CD4-positive, alpha-beta T cell (primary cell): Measurements from ENCODE around the gene PRPF8. TPM values are rescaled to one million over a fixed set of nuclear protein-coding genes. Genes with fewer than 3 reads are reported as not detected.
A peak's percentile ranks its signal among the peaks of the same experiment; 100 is the strongest.

Experiments used
- ATAC-seq: fragments of 200-7000 bp; cut with Tn5 transposase; one replicate; pipeline ENCODE4 v1.10.0; 2022; ENCODE audit warnings: mild to moderate bottlenecking; ENCODE audit not compliant: poor library complexity
- CTCF ChIA-PET: fragments of 350-600 bp; sonication (Branson Sonifier 250); formaldehyde crosslinking; loops from one replicate; lab custom pipeline; 2021; ENCODE audit warnings: antibody characterized with exemption, inconsistent platforms; lab: Charles Lee
- POLR2A ChIA-PET: fragments of 350-600 bp; sonication (Branson Sonifier 250); formaldehyde crosslinking; loops from one replicate; lab custom pipeline; 2021; ENCODE audit warnings: antibody characterized with exemption, inconsistent platforms; lab: Charles Lee
- DNase-seq, 14 experiments: peaks; one replicate each; pipeline ENCODE4 v3.0.0-alpha.2; 2013 to 2020; ENCODE audit warnings: mixed read lengths in 2 of 14
- H3K27ac ChIP-seq, 2 donors: one replicate each; pipeline versions ENCODE4 v1.5.1 to v1.7.0; 2013; ENCODE audit warnings: low read length in 2 of 2, low read depth in 1 of 2, mild to moderate bottlenecking in 1 of 2
- H3K27me3 ChIP-seq, 2 experiments: 1 replicate in 1 of 2; 2 replicates in 1 of 2; pipeline versions ENCODE4 v1.6.1 to v1.7.0; 2013; ENCODE audit warnings: low read length in 2 of 2, control low read depth in 1 of 2, mild to moderate bottlenecking in 1 of 2, moderate library complexity in 1 of 2; ENCODE audit not compliant: insufficient read depth in 2 of 2, control insufficient read depth in 1 of 2
- H3K36me3 ChIP-seq: one replicate; pipeline ENCODE4 v1.6.1; 2013; ENCODE audit warnings: low read length, control low read depth; ENCODE audit not compliant: insufficient read depth
- H3K4me1 ChIP-seq: one replicate; pipeline ENCODE4 v1.6.1; 2013; ENCODE audit warnings: low read length, control low read depth; ENCODE audit not compliant: insufficient read depth
- H3K4me3 ChIP-seq: one replicate; pipeline ENCODE4 v1.5.1; 2013; ENCODE audit warnings: mild to moderate bottlenecking, low read length, moderate library complexity
- H3K9me3 ChIP-seq, 2 experiments: 1 replicate in 1 of 2; 2 replicates in 1 of 2; pipeline versions ENCODE4 v1.6.1 to v1.7.0; 2013; ENCODE audit warnings: low read length in 2 of 2, mild to moderate bottlenecking in 2 of 2, control low read depth in 1 of 2, moderate library complexity in 1 of 2; ENCODE audit not compliant: control insufficient read depth in 1 of 2, insufficient read depth in 1 of 2
- H3K27ac Mint-ChIP-seq: one replicate; pipeline ENCODE4 v1.8.0; 2020; ENCODE audit warnings: mixed read lengths
- H3K27me3 Mint-ChIP-seq: one replicate; pipeline ENCODE4 v1.8.0; 2021; ENCODE audit warnings: mixed read lengths
- H3K36me3 Mint-ChIP-seq: one replicate; pipeline ENCODE4 v1.8.0; 2021; ENCODE audit warnings: low read depth, mixed read lengths
- H3K4me1 Mint-ChIP-seq: one replicate; pipeline ENCODE4 v1.8.0; 2021; ENCODE audit warnings: low read depth, mixed read lengths
- H3K4me3 Mint-ChIP-seq: one replicate; pipeline ENCODE4 v1.8.0; 2020; ENCODE audit warnings: mild to moderate bottlenecking, mixed read lengths
- H3K9me3 Mint-ChIP-seq: one replicate; pipeline ENCODE4 v1.8.0; 2020; ENCODE audit warnings: mixed read lengths
- CTCF ChIP-seq: fragments of 200-600 bp; IDR thresholded peaks from one replicate; pipeline ENCODE4 v1.8.0; 2022; ENCODE audit warnings: antibody characterized with exemption, mild to moderate bottlenecking
- intact Hi-C, 2 experiments: fragments of 100-400 bp; cut with DNase I in 1 of 2; cut with micrococcal nuclease in 1 of 2; formaldehyde crosslinking; loops; one replicate each; pipeline versions ENCODE4 v1.15.1 to v1.9.0; 2023 to 2025; cut with DNase I, micrococcal nuclease
- total RNA-seq, 174 experiments: library from RNA in 2 of 174; stranded (reverse) in 2 of 174; gene quantifications; one replicate each; pipeline ENCODE4 v1.2.3 and lab custom pipeline; 2021 to 2026

The PRPF8 gene
- total RNA-seq, 2 experiments from 2014 or later: 550 to 572 TPM

DNA sequence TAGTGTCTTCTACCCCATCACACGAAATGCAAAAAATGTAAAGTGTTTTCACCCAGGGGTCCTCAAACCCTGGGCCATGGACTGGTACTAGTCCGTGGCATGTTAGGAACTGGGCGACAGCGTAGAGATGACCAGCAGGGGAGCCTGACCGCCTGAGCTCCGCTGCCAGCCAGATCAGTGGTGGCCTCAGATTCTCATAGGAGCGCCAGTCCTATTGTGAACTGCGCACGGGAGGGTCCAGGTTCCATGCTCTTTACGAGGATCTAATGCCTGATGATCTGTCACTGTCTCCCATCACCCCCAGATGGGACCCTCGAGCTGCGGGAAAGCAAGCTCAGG is 43.6 kb downstream of the PRPF8 start:
- Histone ChIP-seq H3K36me3 (no peaks in the 10 kb centered on the region), H3K9me3 (peaks cover 0 to 5% of the 10 kb centered on the region in 2 experiments), H3K4me3 (no peak overlapping the region), H3K4me1 (peaks cover 23% of the 10 kb centered on the region), H3K27me3 (no peaks in the 10 kb centered on the region), H3K27ac (no peak overlapping the region)
- DNase-seq (no peak), ATAC-seq (no peak)
- POLR2A ChIA-PET: interaction anchor here (0.5 to 1.9 kb wide), 4 partner anchors 9 to 625 kb away, joined by 3 to 9 read pairs (median 3); partner anchors contain the start of gene RILP
- peaks cover 16% of the 10 kb centered on the region for H3K4me1 Mint-ChIP-seq
- H3K36me3 Mint-ChIP-seq: peaks cover 4% of the 10 kb centered on the region
- no peak overlapping the region for H3K27ac Mint-ChIP-seq
- no peak for TF ChIP-seq CTCF
- H3K4me3 Mint-ChIP-seq: no peak overlapping the region
- H3K27me3 Mint-ChIP-seq: no peaks in the 10 kb centered on the region
- no peaks in the 10 kb centered on the region for H3K9me3 Mint-ChIP-seq
- CTCF ChIA-PET: interaction anchor here (1.0 to 2.4 kb wide), 3 partner anchors 10 to 11 kb away, joined by 3 to 8 read pairs (median 4); no protein-coding TSS in a partner anchor
- intact Hi-C loops: no loop called here

DNA sequence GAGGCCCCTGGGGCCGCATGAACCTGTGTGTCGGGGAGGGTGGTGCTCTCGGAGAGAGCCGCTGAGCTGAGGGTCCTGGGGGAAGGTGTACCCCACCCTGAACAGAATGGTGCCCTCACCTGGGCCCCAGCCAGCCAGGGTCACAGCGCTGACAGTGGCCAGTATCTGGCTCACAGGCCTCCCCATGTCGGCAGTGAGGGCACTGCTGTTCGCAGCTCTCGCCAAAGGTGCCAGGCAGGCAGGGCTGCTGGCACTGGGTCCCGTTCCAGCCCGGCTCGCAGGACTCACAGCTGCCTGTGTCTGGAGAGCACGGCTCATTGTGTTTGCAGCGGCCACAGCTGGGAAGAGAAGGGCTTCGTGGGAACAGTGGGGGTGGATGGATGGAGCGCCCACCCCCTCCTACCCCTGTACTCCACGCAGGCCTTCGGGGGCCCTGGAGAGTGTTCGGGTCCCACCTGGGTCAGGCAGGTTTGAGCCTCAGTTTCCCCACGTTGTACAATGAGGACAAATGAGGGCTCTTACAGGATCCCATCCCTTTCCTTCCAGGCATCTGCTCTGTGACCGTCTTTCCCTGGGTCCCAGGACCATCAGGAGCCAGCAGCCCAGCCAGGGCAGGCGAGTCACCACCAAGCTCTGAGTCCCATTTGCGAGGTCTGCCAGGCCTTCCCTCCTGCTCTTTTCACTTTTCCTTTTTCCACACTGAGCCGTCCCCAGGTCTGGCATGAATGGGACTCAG is 44.2 kb downstream of the PRPF8 start:
- ATAC-seq (no peak), DNase-seq (peak in 1 of 14 experiments; percentile 47)
- Mint-ChIP-seq H3K4me3 (no peak overlapping the region), H3K27ac (no peak overlapping the region), H3K9me3 (no peaks in the 10 kb centered on the region), H3K27me3 (no peaks in the 10 kb centered on the region), H3K4me1 (peaks cover 11% of the 10 kb centered on the region), H3K36me3 (peaks cover 4% of the 10 kb centered on the region)
- Histone ChIP-seq H3K4me3 (no peak overlapping the region), H3K27me3 (no peaks in the 10 kb centered on the region), H3K36me3 (no peaks in the 10 kb centered on the region), H3K27ac (no peak overlapping the region), H3K9me3 (peaks cover 0 to 5% of the 10 kb centered on the region in 2 experiments), H3K4me1 (peaks cover 18% of the 10 kb centered on the region)
- no peak for TF ChIP-seq CTCF
- ChIA-PET POLR2A (interaction anchor here (1.0 to 1.9 kb wide), 3 partner anchors 9 to 626 kb away, joined by 3 to 9 read pairs (median 3); partner anchors contain the start of gene RILP), CTCF (interaction anchor here (1.1 to 2.4 kb wide), 2 partner anchors 9 to 11 kb away, joined by 6 to 8 read pairs; partner anchors contain the start of gene RILP)
- intact Hi-C loops: no loop called here

DNA sequence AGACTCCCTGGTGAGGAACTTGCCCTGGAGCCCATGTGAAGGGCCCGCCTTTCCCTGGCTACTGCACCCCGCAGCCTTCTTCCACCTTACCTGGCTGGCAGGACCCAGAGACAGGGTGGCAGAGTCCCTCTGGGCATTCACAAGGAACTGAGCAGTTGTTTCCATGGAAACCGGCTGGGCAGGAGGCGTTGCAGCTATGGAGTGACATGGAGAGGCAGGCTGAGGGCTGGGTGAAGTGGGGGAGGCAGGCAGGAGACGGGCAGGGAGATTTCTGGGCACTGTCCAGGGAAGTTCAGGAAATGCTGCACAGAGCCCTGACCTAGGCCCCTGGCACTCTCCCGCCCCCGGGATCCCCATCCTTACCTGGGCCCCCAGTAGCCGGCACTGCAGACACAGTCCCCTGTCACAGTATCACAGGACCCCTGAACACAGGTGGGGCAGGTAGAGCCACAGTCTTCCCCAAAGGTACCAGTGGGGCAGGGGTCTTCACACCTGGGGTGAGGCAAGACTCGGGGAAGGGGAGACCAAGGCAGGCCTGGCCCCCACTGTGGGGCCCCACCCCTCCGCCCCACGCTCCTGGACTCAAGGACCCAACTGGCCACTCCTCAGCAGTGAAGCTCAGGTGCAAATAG is 45.0 kb downstream of the PRPF8 start:
- no peak overlapping the region for H3K27ac Mint-ChIP-seq
- intact Hi-C loops: no loop called here
- H3K4me3 ChIP-seq: no peak overlapping the region
- H3K4me1 ChIP-seq: peaks cover 10% of the 10 kb centered on the region
- POLR2A ChIA-PET: interaction anchor here (1.2 to 1.4 kb wide), 2 partner anchors 10 kb away, joined by 3 to 4 read pairs; partner anchors contain the start of gene RILP
- no peak overlapping the region for H3K27ac ChIP-seq
- no peaks in the 10 kb centered on the region for H3K9me3 Mint-ChIP-seq
- CTCF ChIA-PET: interaction anchor here (1.1 to 2.4 kb wide), 2 partner anchors 10 kb away, joined by 6 to 8 read pairs; partner anchors contain the start of gene RILP
- ATAC-seq (no peak), DNase-seq (no peak)
- H3K9me3 ChIP-seq: peaks cover 0 to 5% of the 10 kb centered on the region in 2 experiments
- H3K4me3 Mint-ChIP-seq: no peak overlapping the region
- H3K4me1 Mint-ChIP-seq: peaks cover 7% of the 10 kb centered on the region
- H3K27me3 ChIP-seq: no peaks in the 10 kb centered on the region
- TF ChIP-seq CTCF: no peak
- peaks cover 4% of the 10 kb centered on the region for H3K36me3 Mint-ChIP-seq
- H3K36me3 ChIP-seq: no peaks in the 10 kb centered on the region
- H3K27me3 Mint-ChIP-seq: no peaks in the 10 kb centered on the region
